DMS53 (cell line): ENCODE measurements around the gene IFNA2.
"Not testable (repeated sequence)": the region's sequence is repeated elsewhere in the genome, so short reads cannot be mapped to it uniquely, and the experiment has no call there.

Experiments used
- DNase-seq: peaks from one replicate; lab custom pipeline; 2025; lab: John Stamatoyannopoulos, UW

Gene IFNA2

GRCh38 chr9:21381448-21382339 lies 3.5 kb downstream of the IFNA2 start:
- peak; percentile 89 for DNase-seq

- DNase-seq: not testable (repeated sequence)
Measured at GRCh38 chr9:21371467-21371866, 13.7 kb downstream of the IFNA2 start.

- no peak for DNase-seq
Measured at GRCh38 chr9:21367957-21368356, 17.2 kb downstream of the IFNA2 start, which contains the start of gene IFNA13. IFNA13 (minus strand) TSS chr9:21368057; CDS start chr9:21368010, 47 bp downstream.

- DNase-seq: not testable (repeated sequence)
Measured at GRCh38 chr9:21367169-21367568, 18.0 kb downstream of the IFNA2 start.

GRCh38 chr9:21362287-21362686 lies 22.9 kb downstream of the IFNA2 start:
- DNase-seq: no peak

GRCh38 chr9:21357479-21358460 lies 27.4 kb downstream of the IFNA2 start:
- no peak for DNase-seq

- DNase-seq: no peak
Measured at GRCh38 chr9:21350787-21351186, 34.4 kb downstream of the IFNA2 start, which contains the start of gene IFNA6. IFNA6 (minus strand) TSS chr9:21350887; CDS start chr9:21350887, 0 bp downstream.

GRCh38 chr9:21348430-21348970 lies 36.7 kb downstream of the IFNA2 start:
- DNase-seq: no peak

- DNase-seq: no peak
Measured at GRCh38 chr9:21340735-21341134, 44.5 kb downstream of the IFNA2 start.

GRCh38 chr9:21336457-21336856 lies 48.7 kb downstream of the IFNA2 start:
- peak; percentile 51 for DNase-seq

GRCh38 chr9:21334701-21335632 lies 50.2 kb downstream of the IFNA2 start, which contains the start of gene KLHL9:
KLHL9 (minus strand) TSS chr9:21335404; CDS start chr9:21334859, 545 bp downstream.
- DNase-seq: peak; percentile 92
